Mucosa of descending colon (tissue), 3 donors: ENCODE measurements around the gene ATXN7. TPM values are rescaled to one million over a fixed set of nuclear protein-coding genes. Genes with fewer than 3 reads are reported as not detected.

ENCODE experiments used
- ATAC-seq: fragments of 200-7000 bp; cut with Tn5 transposase; one replicate; pipeline ENCODE4 v1.9.1; 2020; ENCODE audit warnings: mild to moderate bottlenecking, moderate library complexity
- DNase-seq, 3 donors: peaks; one replicate each; pipeline ENCODE4 v3.0.0-alpha.2; 2020
- H3K36me3 ChIP-seq: fragments of 200-600 bp; one replicate; pipeline ENCODE4 v1.8.0; 2021; ENCODE audit warnings: low read depth, mild to moderate bottlenecking
- H3K4me1 ChIP-seq: fragments of 200-600 bp; one replicate; pipeline ENCODE4 v1.8.0; 2021; ENCODE audit warnings: low read depth, mild to moderate bottlenecking
- H3K4me3 ChIP-seq: fragments of 200-600 bp; one replicate; pipeline ENCODE4 v1.8.0; 2021; ENCODE audit warnings: mild to moderate bottlenecking
- H3K9me3 ChIP-seq: fragments of 200-600 bp; one replicate; pipeline ENCODE4 v1.8.0; 2021; ENCODE audit warnings: mild to moderate bottlenecking
- intact Hi-C, 2 donors: fragments of 100-400 bp; cut with DNase I in 1 of 2; cut with micrococcal nuclease in 1 of 2; formaldehyde crosslinking; loops; one replicate each; pipeline versions ENCODE4 v1.11.0 to v1.11.1; 2022; cut with DNase I, micrococcal nuclease
- total RNA-seq, 3 donors: library from RNA; stranded (reverse); fragmentation: NEBNext Ultra II Directional in 2 of 3; extraction: Animal tissue kit (Norgen Biotek cat#: 25700) in 2 of 3; gene quantifications; one replicate each; pipeline versions ENCODE4 v1.2.1 to v1.2.4, GENCODE V29; 2021 to 2023
- TF ChIP-seq, protein P1 (sequence below): fragments of 200-600 bp; IDR thresholded peaks from one replicate; pipeline ENCODE4 v1.8.0; 2022; ENCODE audit warnings: antibody characterized with exemption, mild to moderate bottlenecking
- donor health status: DM: no; HTN: no; CAD: no; lungs with moderate emphysema.
- donor health status: DM: no; HTN: no; CAD: no.
- donor health status: DM: no; HTN: yes; CAD: no.

The ATXN7 gene
- total RNA-seq, 3 donors from 2014 or later: 41.2 to 57.4 (median 41.5) TPM

GRCh38 chr3:63986146-63986545 lies 122.5 kb downstream of the ATXN7 start:
- no peaks in the 10 kb centered on the region for H3K36me3 ChIP-seq
- no peaks in the 10 kb centered on the region for H3K9me3 ChIP-seq
- no peak for DNase-seq
- no peak overlapping the region for H3K4me3 ChIP-seq
- H3K4me1 ChIP-seq: no peaks in the 10 kb centered on the region
- TF ChIP-seq, protein P1, sequence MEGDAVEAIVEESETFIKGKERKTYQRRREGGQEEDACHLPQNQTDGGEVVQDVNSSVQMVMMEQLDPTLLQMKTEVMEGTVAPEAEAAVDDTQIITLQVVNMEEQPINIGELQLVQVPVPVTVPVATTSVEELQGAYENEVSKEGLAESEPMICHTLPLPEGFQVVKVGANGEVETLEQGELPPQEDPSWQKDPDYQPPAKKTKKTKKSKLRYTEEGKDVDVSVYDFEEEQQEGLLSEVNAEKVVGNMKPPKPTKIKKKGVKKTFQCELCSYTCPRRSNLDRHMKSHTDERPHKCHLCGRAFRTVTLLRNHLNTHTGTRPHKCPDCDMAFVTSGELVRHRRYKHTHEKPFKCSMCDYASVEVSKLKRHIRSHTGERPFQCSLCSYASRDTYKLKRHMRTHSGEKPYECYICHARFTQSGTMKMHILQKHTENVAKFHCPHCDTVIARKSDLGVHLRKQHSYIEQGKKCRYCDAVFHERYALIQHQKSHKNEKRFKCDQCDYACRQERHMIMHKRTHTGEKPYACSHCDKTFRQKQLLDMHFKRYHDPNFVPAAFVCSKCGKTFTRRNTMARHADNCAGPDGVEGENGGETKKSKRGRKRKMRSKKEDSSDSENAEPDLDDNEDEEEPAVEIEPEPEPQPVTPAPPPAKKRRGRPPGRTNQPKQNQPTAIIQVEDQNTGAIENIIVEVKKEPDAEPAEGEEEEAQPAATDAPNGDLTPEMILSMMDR: no peak
- intact Hi-C loops: no loop called here
- no peak for ATAC-seq

DNA sequence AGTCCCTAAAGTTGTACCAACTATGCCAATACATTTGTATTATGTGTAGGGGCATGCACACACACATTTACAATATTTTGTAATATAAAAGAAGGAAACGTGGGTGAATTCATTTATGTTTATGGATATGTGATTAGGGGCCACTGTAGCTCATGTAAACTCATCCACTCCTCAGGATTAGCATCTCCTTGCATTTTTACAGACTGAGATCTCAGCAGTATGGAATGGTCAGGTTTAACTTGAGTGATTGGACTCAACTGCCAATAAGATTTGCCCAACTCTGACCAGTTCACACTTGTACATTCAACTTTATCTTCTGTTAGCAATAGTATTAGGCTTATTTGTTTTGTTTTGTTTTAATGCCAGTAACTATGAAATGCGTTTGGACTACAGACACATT lies 123.2 kb downstream of the ATXN7 start:
- ATAC-seq: no peak
- no peaks in the 10 kb centered on the region for H3K36me3 ChIP-seq
- intact Hi-C loops: no loop called here
- no peak overlapping the region for H3K4me3 ChIP-seq
- no peaks in the 10 kb centered on the region for H3K9me3 ChIP-seq
- no peak for DNase-seq
- TF ChIP-seq, protein P1: no peak
- no peaks in the 10 kb centered on the region for H3K4me1 ChIP-seq

DNA sequence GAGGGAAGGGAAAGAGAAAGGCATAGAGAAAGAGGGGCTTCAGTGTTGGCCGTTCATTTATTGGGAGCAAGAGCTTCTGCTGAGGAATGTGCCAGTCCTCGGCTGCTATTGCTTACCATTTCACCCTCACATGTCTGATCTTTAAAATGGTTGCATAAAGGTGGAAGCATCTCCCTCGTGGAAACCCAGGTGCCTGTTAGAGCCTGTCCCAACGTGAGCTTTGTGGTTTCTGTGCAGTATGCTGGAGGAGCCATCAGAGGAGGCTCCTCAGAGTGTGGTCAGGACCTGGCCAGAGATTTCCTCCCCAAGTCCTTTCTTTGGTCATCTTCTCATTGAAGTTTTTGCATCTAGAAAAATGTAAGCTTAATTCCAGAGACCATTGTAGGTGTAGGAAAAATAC lies 125.3 kb downstream of the ATXN7 start:
- ATAC-seq (no peak), DNase-seq (no peak)
- no peak overlapping the region for H3K4me3 ChIP-seq
- intact Hi-C loops: no loop called here
- TF ChIP-seq, protein P1: no peak
- no peaks in the 10 kb centered on the region for H3K36me3 ChIP-seq
- no peaks in the 10 kb centered on the region for H3K4me1 ChIP-seq
- no peaks in the 10 kb centered on the region for H3K9me3 ChIP-seq

DNA sequence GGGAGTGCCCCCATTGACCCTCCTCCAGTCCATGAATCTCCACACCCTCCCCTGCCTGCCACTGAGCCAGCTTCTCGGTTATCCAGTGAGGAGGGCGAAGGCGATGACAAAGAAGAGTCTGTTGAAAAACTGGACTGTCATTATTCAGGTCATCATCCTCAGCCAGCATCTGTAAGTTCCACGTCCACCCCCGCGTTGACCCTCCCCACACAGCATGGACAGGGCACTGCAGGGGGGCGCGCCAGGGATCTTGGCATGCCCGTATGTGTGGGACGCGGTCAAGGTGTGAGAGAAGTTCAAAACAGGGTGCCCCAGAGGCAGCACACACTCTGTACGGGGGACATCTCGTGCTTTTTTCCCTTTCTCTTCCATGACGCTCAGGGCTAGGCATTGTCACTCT lies 126.5 kb downstream of the ATXN7 start:
- Histone ChIP-seq H3K36me3 (no peaks in the 10 kb centered on the region), H3K4me3 (no peak overlapping the region), H3K4me1 (no peaks in the 10 kb centered on the region), H3K9me3 (no peaks in the 10 kb centered on the region)
- DNase-seq (no peak), ATAC-seq (no peak)
- intact Hi-C loops: no loop called here
- TF ChIP-seq, protein P1: no peak

- no peak for ATAC-seq
- H3K4me1 ChIP-seq: no peaks in the 10 kb centered on the region
- no peaks in the 10 kb centered on the region for H3K9me3 ChIP-seq
- intact Hi-C loops: no loop called here
- no peak overlapping the region for H3K4me3 ChIP-seq
- TF ChIP-seq, protein P1: no peak
- H3K36me3 ChIP-seq: peaks cover 3% of the 10 kb centered on the region
- no peak for DNase-seq
These were observed 127.1 kb downstream of the ATXN7 start for GRCh38 chr3:63990733-63991132.

DNA sequence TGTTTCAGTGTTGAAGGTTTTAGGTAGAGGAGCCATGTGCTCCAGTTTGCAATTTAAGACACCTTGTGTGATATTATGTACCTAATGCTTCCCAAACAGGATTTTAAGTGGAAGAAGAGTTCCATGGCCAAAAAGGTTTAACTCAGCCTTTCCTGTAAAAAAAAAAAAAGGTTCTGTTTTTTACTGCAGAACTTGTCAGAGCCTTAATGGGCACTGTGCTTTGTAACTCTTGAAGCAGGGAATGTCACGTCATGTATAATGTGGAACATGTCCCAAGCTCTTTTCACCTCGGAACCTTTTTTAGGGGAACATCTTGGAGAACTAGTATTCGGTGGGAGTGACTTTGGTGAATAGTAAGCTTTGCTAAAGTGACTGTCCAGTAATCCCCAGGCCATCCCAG lies 128.0 kb downstream of the ATXN7 start:
- no peak for DNase-seq
- no peak for ATAC-seq
- H3K9me3 ChIP-seq: no peaks in the 10 kb centered on the region
- TF ChIP-seq, protein P1: no peak
- no peak overlapping the region for H3K4me3 ChIP-seq
- peaks cover 8% of the 10 kb centered on the region for H3K36me3 ChIP-seq
- no peaks in the 10 kb centered on the region for H3K4me1 ChIP-seq
- intact Hi-C loops: no loop called here
